HepG2 (cell line): ENCODE measurements around the gene UBE2B. TPM values are rescaled to one million over a fixed set of nuclear protein-coding genes. Genes with fewer than 3 reads are reported as not detected.

Experiments
- CHCHD3 ChIP-seq: sonication (generic); formaldehyde crosslinking; IDR thresholded peaks from 2 replicates; pipeline ENCODE4 v1.8.0; 2022; ENCODE audit warnings: mild to moderate bottlenecking, missing genetic modification reagents, moderate library complexity
- CREBL2 ChIP-seq: sonication (generic); formaldehyde crosslinking; IDR thresholded peaks from 2 replicates; pipeline ENCODE4 v1.8.1; 2023; ENCODE audit warnings: missing genetic modification reagents, mild to moderate bottlenecking, borderline replicate concordance
- DMAP1 ChIP-seq: IDR thresholded peaks from 2 replicates; pipeline ENCODE4 v1.6.1; 2016
- MTA3 ChIP-seq: sonication (generic); formaldehyde crosslinking; IDR thresholded peaks from 2 replicates; pipeline ENCODE4 v1.4.0; 2020; ENCODE audit warnings: missing genetic modification reagents
- NR0B2 ChIP-seq: sonication (generic); formaldehyde crosslinking; IDR thresholded peaks from 2 replicates; pipeline ENCODE4 v1.4.0; 2020; ENCODE audit warnings: mild to moderate bottlenecking, missing genetic modification reagents
- PPARG ChIP-seq: conservative IDR thresholded peaks from 2 replicates; pipeline ENCODE4 v1.6.1; 2016; ENCODE audit warnings: missing biosample characterization, missing genetic modification reagents
- TEAD2 ChIP-seq: sonication (generic); formaldehyde crosslinking; IDR thresholded peaks from 2 replicates; pipeline ENCODE4 v1.9.0; 2021; ENCODE audit warnings: missing genetic modification reagents
- TP53 ChIP-seq: sonication (generic); formaldehyde crosslinking; conservative IDR thresholded peaks from 2 replicates; pipeline ENCODE4 v1.4.0; 2020; ENCODE audit warnings: missing genetic modification reagents
- ZBTB14 ChIP-seq: sonication (generic); formaldehyde crosslinking; IDR thresholded peaks from 2 replicates; pipeline ENCODE4 v1.4.0; 2020; ENCODE audit warnings: missing genetic modification reagents
- ZNF280D ChIP-seq: sonication (generic); formaldehyde crosslinking; IDR thresholded peaks from 2 replicates; pipeline ENCODE4 v1.5.1; 2020; ENCODE audit warnings: mild to moderate bottlenecking, missing genetic modification reagents
- ZNF775 ChIP-seq: sonication (generic); formaldehyde crosslinking; IDR thresholded peaks from 2 replicates; pipeline ENCODE4 v1.4.0; 2020; ENCODE audit warnings: missing genetic modification reagents, mild to moderate bottlenecking, moderate library complexity, borderline replicate concordance
- polyA plus RNA-seq, 8 experiments: library from polyadenylated mRNA; depleted of rRNA in 3 of 8; stranded (reverse) in 7 of 8; unstranded in 1 of 8; fragments of >200 nt; fragmentation: Illumina TruSeq in 4 of 8; extraction: Trizol in 4 of 8; gene quantifications; 2 replicates each; pipeline versions ENCODE4 v1.2.1 to v1.2.3, GENCODE V29; 2011 to 2016; ENCODE audit warnings: low read depth in 4 of 8, missing spikeins in 1 of 8, mixed read lengths in 1 of 8; ENCODE audit not compliant: insufficient read depth in 1 of 8
- total RNA-seq, 5 experiments: library from RNA; depleted of rRNA; stranded (reverse); fragments of >200 nt; fragmentation: Illumina TruSeq; extraction: Trizol; gene quantifications; 2 replicates each; pipeline ENCODE4 v1.2.3, GENCODE V29; 2016; ENCODE audit warnings: low read depth in 1 of 5
- TF ChIP-seq, protein P1 (sequence below), 2 experiments: fragments of 450-650 bp in 1 of 2; sonication (generic) in 1 of 2; formaldehyde crosslinking; IDR thresholded peaks; 2 replicates each; pipeline versions ENCODE4 v1.5.0 to v1.8.0; 2020 to 2022; ENCODE audit warnings: mild to moderate bottlenecking in 1 of 2, missing genetic modification reagents in 1 of 2
- TF ChIP-seq, protein P2 (sequence below): sonication (generic); formaldehyde crosslinking; IDR thresholded peaks from 2 replicates; pipeline ENCODE4 v1.8.0; 2022; ENCODE audit warnings: missing genetic modification reagents, mild to moderate bottlenecking, borderline replicate concordance
- TF ChIP-seq, protein P3 (sequence below): sonication (generic); formaldehyde crosslinking; IDR thresholded peaks from 2 replicates; pipeline ENCODE4; 2020; ENCODE audit warnings: missing genetic modification reagents, mild to moderate bottlenecking, borderline replicate concordance
- TF ChIP-seq, protein P4 (sequence below): sonication (generic); formaldehyde crosslinking; IDR thresholded peaks from 2 replicates; pipeline ENCODE4 v1.8.0; 2022; ENCODE audit warnings: mild to moderate bottlenecking, missing genetic modification reagents, borderline replicate concordance

Gene UBE2B
- total and polyA plus RNA-seq, 2 of the 13 experiments (the other 11 are each of a cell fraction or from before 2014, with no cell fraction given): 25.2 to 56.0 TPM

- TF ChIP-seq, protein P1, sequence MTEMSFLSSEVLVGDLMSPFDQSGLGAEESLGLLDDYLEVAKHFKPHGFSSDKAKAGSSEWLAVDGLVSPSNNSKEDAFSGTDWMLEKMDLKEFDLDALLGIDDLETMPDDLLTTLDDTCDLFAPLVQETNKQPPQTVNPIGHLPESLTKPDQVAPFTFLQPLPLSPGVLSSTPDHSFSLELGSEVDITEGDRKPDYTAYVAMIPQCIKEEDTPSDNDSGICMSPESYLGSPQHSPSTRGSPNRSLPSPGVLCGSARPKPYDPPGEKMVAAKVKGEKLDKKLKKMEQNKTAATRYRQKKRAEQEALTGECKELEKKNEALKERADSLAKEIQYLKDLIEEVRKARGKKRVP (CRISPR knock-in tag; IDR thresholded peaks at IDR 0.05): peak in 1 of 2 experiments; percentile 91; a peak in 2 of 4 replicates
- TF ChIP-seq NR0B2 (CRISPR knock-in tag): no peak
- no peak for TF ChIP-seq ZNF280D (CRISPR knock-in tag)
- peak; percentile 80 for TF ChIP-seq DMAP1 (CRISPR knock-in tag)
- no peak; the same call in 1 of the 2 replicates for TF ChIP-seq PPARG
- no peak for TF ChIP-seq CREBL2 (CRISPR knock-in tag)
- no peak for TF ChIP-seq MTA3
- TF ChIP-seq ZNF775: no peak; the same call in 1 of the 2 replicates
- TF ChIP-seq, protein P2, sequence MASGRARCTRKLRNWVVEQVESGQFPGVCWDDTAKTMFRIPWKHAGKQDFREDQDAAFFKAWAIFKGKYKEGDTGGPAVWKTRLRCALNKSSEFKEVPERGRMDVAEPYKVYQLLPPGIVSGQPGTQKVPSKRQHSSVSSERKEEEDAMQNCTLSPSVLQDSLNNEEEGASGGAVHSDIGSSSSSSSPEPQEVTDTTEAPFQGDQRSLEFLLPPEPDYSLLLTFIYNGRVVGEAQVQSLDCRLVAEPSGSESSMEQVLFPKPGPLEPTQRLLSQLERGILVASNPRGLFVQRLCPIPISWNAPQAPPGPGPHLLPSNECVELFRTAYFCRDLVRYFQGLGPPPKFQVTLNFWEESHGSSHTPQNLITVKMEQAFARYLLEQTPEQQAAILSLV (CRISPR knock-in tag): peak; percentile 53; the same call in 1 of the 2 replicates
- no peak for TF ChIP-seq TP53 (CRISPR knock-in tag)
- TF ChIP-seq, protein P3, sequence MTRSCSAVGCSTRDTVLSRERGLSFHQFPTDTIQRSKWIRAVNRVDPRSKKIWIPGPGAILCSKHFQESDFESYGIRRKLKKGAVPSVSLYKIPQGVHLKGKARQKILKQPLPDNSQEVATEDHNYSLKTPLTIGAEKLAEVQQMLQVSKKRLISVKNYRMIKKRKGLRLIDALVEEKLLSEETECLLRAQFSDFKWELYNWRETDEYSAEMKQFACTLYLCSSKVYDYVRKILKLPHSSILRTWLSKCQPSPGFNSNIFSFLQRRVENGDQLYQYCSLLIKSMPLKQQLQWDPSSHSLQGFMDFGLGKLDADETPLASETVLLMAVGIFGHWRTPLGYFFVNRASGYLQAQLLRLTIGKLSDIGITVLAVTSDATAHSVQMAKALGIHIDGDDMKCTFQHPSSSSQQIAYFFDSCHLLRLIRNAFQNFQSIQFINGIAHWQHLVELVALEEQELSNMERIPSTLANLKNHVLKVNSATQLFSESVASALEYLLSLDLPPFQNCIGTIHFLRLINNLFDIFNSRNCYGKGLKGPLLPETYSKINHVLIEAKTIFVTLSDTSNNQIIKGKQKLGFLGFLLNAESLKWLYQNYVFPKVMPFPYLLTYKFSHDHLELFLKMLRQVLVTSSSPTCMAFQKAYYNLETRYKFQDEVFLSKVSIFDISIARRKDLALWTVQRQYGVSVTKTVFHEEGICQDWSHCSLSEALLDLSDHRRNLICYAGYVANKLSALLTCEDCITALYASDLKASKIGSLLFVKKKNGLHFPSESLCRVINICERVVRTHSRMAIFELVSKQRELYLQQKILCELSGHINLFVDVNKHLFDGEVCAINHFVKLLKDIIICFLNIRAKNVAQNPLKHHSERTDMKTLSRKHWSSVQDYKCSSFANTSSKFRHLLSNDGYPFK (CRISPR knock-in tag): peak; percentile 58; the same call in 1 of the 2 replicates
- TF ChIP-seq, protein P4, sequence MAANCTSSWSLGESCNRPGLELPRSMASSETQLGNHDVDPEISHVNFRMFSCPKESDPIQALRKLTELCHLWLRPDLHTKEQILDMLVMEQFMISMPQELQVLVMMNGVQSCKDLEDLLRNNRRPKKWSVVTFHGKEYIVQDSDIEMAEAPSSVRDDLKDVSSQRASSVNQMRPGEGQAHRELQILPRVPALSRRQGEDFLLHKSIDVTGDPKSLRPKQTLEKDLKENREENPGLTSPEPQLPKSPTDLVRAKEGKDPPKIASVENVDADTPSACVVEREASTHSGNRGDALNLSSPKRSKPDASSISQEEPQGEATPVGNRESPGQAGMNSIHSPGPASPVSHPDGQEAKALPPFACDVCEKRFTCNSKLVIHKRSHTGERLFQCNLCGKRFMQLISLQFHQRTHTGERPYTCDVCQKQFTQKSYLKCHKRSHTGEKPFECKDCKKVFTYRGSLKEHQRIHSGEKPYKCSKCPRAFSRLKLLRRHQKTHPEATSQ (CRISPR knock-in tag): peak; percentile 85; the same call in 1 of the 2 replicates
- TF ChIP-seq CHCHD3 (CRISPR knock-in tag): no peak
- no peak for TF ChIP-seq TEAD2 (CRISPR knock-in tag)
- peak; percentile 83 for TF ChIP-seq ZBTB14 (CRISPR knock-in tag)
These were observed at the start of gene UBE2B (continued) for GRCh38 chr5:134370871-134371833.
